HCT116 (cell line): Measurements from ENCODE around the gene GRIN3B.

ENCODE experiments used
- CTCF ChIP-seq, 3 experiments: fragments of 200-600 bp in 1 of 3; sonication (generic) in 1 of 3; IDR thresholded peaks in 2 of 3; conservative IDR thresholded peaks in 1 of 3; 2 replicates each; pipeline ENCODE4 v1.5.1; 2012 to 2017; ENCODE audit warnings: low read depth in 2 of 3, low read length in 2 of 3, antibody characterized with exemption in 1 of 3, borderline replicate concordance in 1 of 3, control low read depth in 1 of 3, mild to moderate bottlenecking in 1 of 3, mixed read lengths in 1 of 3, mixed run types in 1 of 3, moderate library complexity in 1 of 3; ENCODE audit not compliant: insufficient read depth in 1 of 3
- ELF1 ChIP-seq: IDR thresholded peaks from 2 replicates; pipeline ENCODE4 v1.6.1; 2012; ENCODE audit warnings: low read depth, borderline replicate concordance
- EZH2 ChIP-seq: fragments of 200-600 bp; sonication (generic); IDR thresholded peaks from 2 replicates; pipeline ENCODE4 v1.6.1; 2017; ENCODE audit warnings: antibody characterized with exemption, mixed run types
- EZH2phosphoT487 ChIP-seq: fragments of 200-600 bp; IDR thresholded peaks from 2 replicates; pipeline ENCODE4 v1.6.1; 2018; ENCODE audit warnings: antibody characterized with exemption, borderline replicate concordance
- JUND ChIP-seq: IDR thresholded peaks from 2 replicates; pipeline ENCODE4 v1.6.1; 2012
- POLR2A ChIP-seq: IDR thresholded peaks from 2 replicates; pipeline ENCODE4 v1.7.0; 2011; ENCODE audit warnings: borderline replicate concordance; ENCODE audit not compliant: insufficient read depth, insufficient read length; ENCODE audit errors: extremely low read depth
- POLR2AphosphoS5 ChIP-seq: IDR thresholded peaks from 2 replicates; pipeline ENCODE4 v1.6.1; 2011; ENCODE audit warnings: mild to moderate bottlenecking, low read depth, low read length, moderate library complexity
- SIN3A ChIP-seq: IDR thresholded peaks from 2 replicates; pipeline ENCODE4 v1.6.1; 2012; ENCODE audit warnings: low read depth
- SP1 ChIP-seq: IDR thresholded peaks from 2 replicates; pipeline ENCODE4 v1.6.1; 2012; ENCODE audit warnings: low read depth
- SRF ChIP-seq: IDR thresholded peaks from 2 replicates; pipeline ENCODE4 v1.6.1; 2012; ENCODE audit warnings: low read depth
- TF ChIP-seq, protein P1 (sequence below): IDR thresholded peaks from 2 replicates; pipeline ENCODE4 v1.6.1; 2012; ENCODE audit warnings: low read depth

DNA sequence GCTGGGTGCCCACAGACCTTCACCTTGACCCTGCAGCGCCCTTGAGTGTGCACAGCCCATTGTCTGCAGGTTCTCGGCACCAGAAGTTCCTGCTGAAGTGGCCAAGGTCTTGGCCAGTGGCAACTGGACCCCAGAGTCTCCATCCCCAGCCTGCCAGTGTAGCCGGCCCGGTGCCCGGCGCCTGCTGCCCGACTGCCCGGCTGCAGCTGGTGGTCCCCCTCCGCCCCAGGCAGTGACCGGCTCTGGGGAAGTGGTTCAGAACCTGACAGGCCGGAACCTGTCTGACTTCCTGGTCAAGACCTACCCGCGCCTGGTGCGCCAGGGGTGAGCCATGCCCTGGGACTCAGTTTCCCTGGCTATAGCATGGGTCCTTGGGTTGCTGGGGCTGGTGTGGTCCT is 54.8 kb downstream of the GRIN3B start:
- TF ChIP-seq CTCF (IDR thresholded peaks at IDR 0.05 in 2 of 3, conservative IDR thresholded peaks at IDR 0.05 in 1 of 3; ENCODE audit: borderline replicate concordance in 1 of 3, insufficient read depth in 1 of 3, low read depth in 2 of 3, low read length in 2 of 3) (no peak), JUND (no peak), EZH2phosphoT487 (no peak), SIN3A (no peak), SP1 (no peak), POLR2AphosphoS5 (no peak), POLR2A (no peak), ELF1 (no peak), SRF (no peak), EZH2 (no peak)
- TF ChIP-seq, protein P1, sequence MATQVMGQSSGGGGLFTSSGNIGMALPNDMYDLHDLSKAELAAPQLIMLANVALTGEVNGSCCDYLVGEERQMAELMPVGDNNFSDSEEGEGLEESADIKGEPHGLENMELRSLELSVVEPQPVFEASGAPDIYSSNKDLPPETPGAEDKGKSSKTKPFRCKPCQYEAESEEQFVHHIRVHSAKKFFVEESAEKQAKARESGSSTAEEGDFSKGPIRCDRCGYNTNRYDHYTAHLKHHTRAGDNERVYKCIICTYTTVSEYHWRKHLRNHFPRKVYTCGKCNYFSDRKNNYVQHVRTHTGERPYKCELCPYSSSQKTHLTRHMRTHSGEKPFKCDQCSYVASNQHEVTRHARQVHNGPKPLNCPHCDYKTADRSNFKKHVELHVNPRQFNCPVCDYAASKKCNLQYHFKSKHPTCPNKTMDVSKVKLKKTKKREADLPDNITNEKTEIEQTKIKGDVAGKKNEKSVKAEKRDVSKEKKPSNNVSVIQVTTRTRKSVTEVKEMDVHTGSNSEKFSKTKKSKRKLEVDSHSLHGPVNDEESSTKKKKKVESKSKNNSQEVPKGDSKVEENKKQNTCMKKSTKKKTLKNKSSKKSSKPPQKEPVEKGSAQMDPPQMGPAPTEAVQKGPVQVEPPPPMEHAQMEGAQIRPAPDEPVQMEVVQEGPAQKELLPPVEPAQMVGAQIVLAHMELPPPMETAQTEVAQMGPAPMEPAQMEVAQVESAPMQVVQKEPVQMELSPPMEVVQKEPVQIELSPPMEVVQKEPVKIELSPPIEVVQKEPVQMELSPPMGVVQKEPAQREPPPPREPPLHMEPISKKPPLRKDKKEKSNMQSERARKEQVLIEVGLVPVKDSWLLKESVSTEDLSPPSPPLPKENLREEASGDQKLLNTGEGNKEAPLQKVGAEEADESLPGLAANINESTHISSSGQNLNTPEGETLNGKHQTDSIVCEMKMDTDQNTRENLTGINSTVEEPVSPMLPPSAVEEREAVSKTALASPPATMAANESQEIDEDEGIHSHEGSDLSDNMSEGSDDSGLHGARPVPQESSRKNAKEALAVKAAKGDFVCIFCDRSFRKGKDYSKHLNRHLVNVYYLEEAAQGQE, result no peak
